ENCODE data around the gene XIRP2. TPM values are rescaled to one million over a fixed set of nuclear protein-coding genes. Genes with fewer than 3 reads are reported as not detected.

Gene XIRP2
- polyA plus RNA-seq, 1 experiment, result 0.43 TPM

DNA sequence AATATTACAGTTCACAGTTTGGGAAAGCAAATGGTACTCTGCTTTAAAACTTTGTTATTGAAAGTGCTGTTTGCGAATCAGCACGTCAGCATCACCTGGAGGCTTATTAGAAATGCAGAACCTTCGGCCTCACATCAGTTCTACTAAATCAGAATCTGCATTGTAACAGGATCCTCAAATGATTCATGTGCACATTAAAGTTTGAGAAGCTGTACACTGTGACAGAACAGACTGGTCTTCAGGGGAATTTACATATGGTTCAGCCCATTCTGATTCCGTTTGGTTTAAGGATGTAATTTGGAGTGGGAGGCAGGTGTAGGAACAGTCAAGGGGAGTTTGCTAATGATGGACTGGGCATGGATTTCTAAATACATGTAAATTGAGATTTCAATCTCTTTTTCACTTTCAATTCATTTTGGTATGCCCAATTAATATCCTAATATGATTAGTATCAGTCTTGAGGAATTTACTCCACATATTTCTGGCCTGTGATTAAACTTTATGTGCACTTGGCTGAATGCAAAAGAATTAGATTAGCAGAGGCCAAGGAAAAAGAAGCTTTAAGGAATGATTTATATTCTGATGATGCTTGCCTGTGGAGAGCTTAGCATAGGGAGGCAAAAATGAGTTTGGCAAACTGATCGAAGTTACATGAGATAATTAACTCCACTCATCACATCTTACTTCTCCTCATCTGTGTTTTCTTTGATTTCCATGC, 248.8 kb downstream of the XIRP2 start:
- no peaks in the 10 kb centered on the region for H3K27me3 ChIP-seq (ENCODE audit: control insufficient read depth, insufficient read depth, low read length)
- no peak overlapping the region for H3K4me3 ChIP-seq (ENCODE audit: low read depth, low read length)
- ChIA-PET POLR2A (no interaction called here), CTCF (interaction anchor here (1.5 kb wide), 1 partner anchor 75 kb away, joined by 4 read pairs; no protein-coding TSS in a partner anchor)
- no peaks in the 10 kb centered on the region for H3K9me3 ChIP-seq (ENCODE audit: control insufficient read depth, insufficient read depth, low read length)
- H3K27ac ChIP-seq (ENCODE audit: low read depth, low read length), result no peak overlapping the region
- TF ChIP-seq, protein P1, sequence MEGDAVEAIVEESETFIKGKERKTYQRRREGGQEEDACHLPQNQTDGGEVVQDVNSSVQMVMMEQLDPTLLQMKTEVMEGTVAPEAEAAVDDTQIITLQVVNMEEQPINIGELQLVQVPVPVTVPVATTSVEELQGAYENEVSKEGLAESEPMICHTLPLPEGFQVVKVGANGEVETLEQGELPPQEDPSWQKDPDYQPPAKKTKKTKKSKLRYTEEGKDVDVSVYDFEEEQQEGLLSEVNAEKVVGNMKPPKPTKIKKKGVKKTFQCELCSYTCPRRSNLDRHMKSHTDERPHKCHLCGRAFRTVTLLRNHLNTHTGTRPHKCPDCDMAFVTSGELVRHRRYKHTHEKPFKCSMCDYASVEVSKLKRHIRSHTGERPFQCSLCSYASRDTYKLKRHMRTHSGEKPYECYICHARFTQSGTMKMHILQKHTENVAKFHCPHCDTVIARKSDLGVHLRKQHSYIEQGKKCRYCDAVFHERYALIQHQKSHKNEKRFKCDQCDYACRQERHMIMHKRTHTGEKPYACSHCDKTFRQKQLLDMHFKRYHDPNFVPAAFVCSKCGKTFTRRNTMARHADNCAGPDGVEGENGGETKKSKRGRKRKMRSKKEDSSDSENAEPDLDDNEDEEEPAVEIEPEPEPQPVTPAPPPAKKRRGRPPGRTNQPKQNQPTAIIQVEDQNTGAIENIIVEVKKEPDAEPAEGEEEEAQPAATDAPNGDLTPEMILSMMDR (IDR thresholded peaks at IDR 0.05; ENCODE audit: low read depth, low read length), result no peak
- DNase-seq (ENCODE audit: low read depth, low spot score), result no peak

DNA sequence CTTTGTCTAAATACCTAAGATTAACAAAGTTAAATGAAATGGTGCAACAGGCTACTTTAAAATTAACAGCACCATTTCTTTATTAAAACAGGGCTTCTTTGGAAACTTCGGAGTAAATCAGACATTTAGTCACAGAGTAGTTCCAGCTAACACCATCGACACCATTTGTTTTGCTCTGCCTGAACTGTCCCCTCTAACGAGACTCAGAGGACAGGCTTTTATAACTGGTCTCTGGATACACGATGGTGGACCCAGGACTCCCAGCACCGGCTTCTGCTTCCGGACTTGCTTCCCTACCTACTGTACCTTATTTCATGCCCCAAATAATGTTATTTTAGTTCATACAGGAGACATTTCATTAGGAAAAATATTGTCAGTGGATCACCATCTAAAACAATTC, 252.1 kb downstream of the XIRP2 start:
- Histone ChIP-seq H3K27me3 (ENCODE audit: control insufficient read depth, insufficient read depth, low read length) (no peaks in the 10 kb centered on the region), H3K27ac (ENCODE audit: low read depth, low read length) (no peak overlapping the region), H3K9me3 (ENCODE audit: control insufficient read depth, insufficient read depth, low read length) (no peaks in the 10 kb centered on the region), H3K4me3 (ENCODE audit: low read depth, low read length) (no peak overlapping the region)
- TF ChIP-seq, protein P1 (IDR thresholded peaks at IDR 0.05; ENCODE audit: low read depth, low read length), result no peak
- CTCF ChIA-PET, result no interaction called here
- POLR2A ChIA-PET, result no interaction called here
- no peak for DNase-seq (ENCODE audit: low read depth, low spot score)

DNA sequence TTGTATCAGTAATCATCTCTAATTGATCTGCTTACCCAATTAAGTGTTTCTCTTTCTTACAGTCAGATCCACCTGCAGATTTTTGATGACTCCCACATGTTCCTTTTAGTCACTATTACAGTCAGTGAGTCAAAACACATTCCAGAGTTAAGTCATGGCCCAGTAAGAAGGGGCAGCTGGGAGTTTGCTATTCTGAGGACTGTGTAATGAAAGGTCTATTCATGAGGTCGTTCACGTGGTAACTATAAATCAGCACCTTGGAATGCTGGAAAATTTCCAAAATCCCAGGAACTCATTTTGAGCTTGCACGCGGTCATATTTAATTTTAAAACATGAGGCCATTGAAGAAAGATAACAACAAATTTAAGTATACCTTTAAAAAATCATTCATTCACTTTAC, 252.5 kb downstream of the XIRP2 start:
- Histone ChIP-seq H3K9me3 (ENCODE audit: control insufficient read depth, insufficient read depth, low read length) (no peaks in the 10 kb centered on the region), H3K27ac (ENCODE audit: low read depth, low read length) (no peak overlapping the region), H3K4me3 (ENCODE audit: low read depth, low read length) (no peak overlapping the region), H3K27me3 (ENCODE audit: control insufficient read depth, insufficient read depth, low read length) (no peaks in the 10 kb centered on the region)
- TF ChIP-seq, protein P1 (IDR thresholded peaks at IDR 0.05; ENCODE audit: low read depth, low read length), result no peak
- POLR2A ChIA-PET, result no interaction called here
- CTCF ChIA-PET, result no interaction called here
- DNase-seq (ENCODE audit: low read depth, low spot score), result peak; percentile 96

DNA sequence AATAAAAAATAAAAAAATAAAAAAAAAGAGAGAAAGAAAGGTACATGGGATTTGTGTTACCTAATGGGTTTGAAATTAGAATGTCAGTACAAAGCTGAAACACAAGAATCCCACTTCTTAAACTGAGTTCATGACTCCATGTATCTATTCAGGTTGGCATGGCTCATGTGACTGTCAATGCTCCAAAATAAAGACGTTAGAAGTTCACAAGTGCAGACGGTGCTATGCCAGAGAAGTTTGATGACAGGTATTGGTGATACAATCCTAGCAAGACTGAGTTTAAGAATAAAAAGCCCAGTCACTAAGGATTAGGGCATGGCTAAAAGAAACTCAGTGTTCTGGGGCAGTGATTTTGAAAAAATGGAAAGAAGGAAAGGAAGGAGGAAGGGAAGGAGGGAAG, 254.3 kb downstream of the XIRP2 start:
- POLR2A ChIA-PET, result no interaction called here
- DNase-seq (ENCODE audit: low read depth, low spot score), result no peak
- TF ChIP-seq, protein P1 (IDR thresholded peaks at IDR 0.05; ENCODE audit: low read depth, low read length), result no peak
- H3K9me3 ChIP-seq (ENCODE audit: control insufficient read depth, insufficient read depth, low read length), result no peaks in the 10 kb centered on the region
- H3K4me3 ChIP-seq (ENCODE audit: low read depth, low read length), result no peak overlapping the region
- no peak overlapping the region for H3K27ac ChIP-seq (ENCODE audit: low read depth, low read length)
- no peaks in the 10 kb centered on the region for H3K27me3 ChIP-seq (ENCODE audit: control insufficient read depth, insufficient read depth, low read length)
- CTCF ChIA-PET, result no interaction called here

DNA sequence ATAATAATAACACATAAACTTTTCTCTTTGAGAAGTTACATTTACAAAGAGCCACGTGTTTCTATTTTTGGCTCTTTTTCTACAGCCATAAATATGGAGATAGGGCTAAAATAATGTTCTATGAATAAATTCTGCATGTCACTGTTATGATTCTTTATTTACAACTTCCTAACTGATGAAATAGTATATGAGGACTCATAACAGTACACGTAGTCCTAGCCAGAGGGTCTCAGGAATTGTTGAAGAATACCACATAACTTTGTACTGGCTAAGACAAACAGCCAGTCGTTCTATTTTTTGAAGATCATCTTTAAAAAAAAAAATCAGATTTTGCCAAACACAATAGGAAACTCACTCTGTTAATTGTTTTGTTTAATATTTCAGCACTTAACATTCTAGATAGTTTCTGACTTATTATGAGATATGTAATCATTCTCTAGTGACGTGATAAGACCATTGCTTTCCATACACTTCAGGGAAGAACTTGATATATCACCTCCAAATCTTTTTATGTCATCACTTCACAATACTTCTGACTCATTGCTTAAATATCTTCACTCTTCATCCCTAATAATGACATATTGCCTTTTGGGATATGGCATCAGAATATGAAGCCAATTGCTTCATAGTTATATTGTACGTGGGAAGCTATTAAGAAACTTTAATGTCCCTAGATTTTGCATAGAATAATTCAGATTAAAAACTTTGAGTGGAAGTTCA, 256.1 kb downstream of the XIRP2 start:
- H3K9me3 ChIP-seq (ENCODE audit: control insufficient read depth, insufficient read depth, low read length), result no peaks in the 10 kb centered on the region
- TF ChIP-seq, protein P1 (IDR thresholded peaks at IDR 0.05; ENCODE audit: low read depth, low read length), result no peak
- no peak overlapping the region for H3K27ac ChIP-seq (ENCODE audit: low read depth, low read length)
- no peak for DNase-seq (ENCODE audit: low read depth, low spot score)
- CTCF ChIA-PET, result no interaction called here
- H3K27me3 ChIP-seq (ENCODE audit: control insufficient read depth, insufficient read depth, low read length), result no peaks in the 10 kb centered on the region
- H3K4me3 ChIP-seq (ENCODE audit: low read depth, low read length), result no peak overlapping the region
- POLR2A ChIA-PET, result no interaction called here
